NB4 (cell line): ENCODE results near the gene DPP10.

Source experiments
- CTCF ChIP-seq: IDR thresholded peaks from one replicate; pipeline ENCODE4 v1.5.1; 2012; ENCODE audit warnings: low read depth, low read length
- MYC ChIP-seq: IDR thresholded peaks from 2 replicates; pipeline ENCODE4 v1.6.1; 2011; ENCODE audit warnings: low read depth, low read length
- POLR2A ChIP-seq: IDR thresholded peaks from 2 replicates; pipeline ENCODE4 v1.6.1; 2011; ENCODE audit warnings: mild to moderate bottlenecking; ENCODE audit not compliant: insufficient read length; ENCODE audit errors: extremely low read depth

GRCh38 chr2:115122701-115123100, 680.3 kb downstream of the DPP10 start:
- TF ChIP-seq CTCF (no peak), POLR2A (no peak), MYC (no peak)
